ENCODE results near the gene NHEJ1. TPM values are rescaled to one million over a fixed set of nuclear protein-coding genes. Genes with fewer than 3 reads are reported as not detected.

The NHEJ1 gene
- polyA plus RNA-seq, 1 donor (not counting 4 experiments of a cell fraction or from before 2014, with no cell fraction given), result 13.1 TPM

- no peak overlapping the region for H3K27ac ChIP-seq (ENCODE audit: control insufficient read depth, insufficient read depth, low read length)
- H3K9me3 ChIP-seq (ENCODE audit: control insufficient read depth, low read depth, low read length), result no peaks in the 10 kb centered on the region
- no peak overlapping the region for H3K9ac ChIP-seq (ENCODE audit: control insufficient read depth, extremely low read depth, insufficient read depth, low read length)
- H3K79me2 ChIP-seq (ENCODE audit: control insufficient read depth, insufficient read depth, low read length), result no peaks in the 10 kb centered on the region
- no peak for TF ChIP-seq EZH2 (IDR thresholded peaks at IDR 0.05; ENCODE audit: low read length)
- TF ChIP-seq, protein P1, sequence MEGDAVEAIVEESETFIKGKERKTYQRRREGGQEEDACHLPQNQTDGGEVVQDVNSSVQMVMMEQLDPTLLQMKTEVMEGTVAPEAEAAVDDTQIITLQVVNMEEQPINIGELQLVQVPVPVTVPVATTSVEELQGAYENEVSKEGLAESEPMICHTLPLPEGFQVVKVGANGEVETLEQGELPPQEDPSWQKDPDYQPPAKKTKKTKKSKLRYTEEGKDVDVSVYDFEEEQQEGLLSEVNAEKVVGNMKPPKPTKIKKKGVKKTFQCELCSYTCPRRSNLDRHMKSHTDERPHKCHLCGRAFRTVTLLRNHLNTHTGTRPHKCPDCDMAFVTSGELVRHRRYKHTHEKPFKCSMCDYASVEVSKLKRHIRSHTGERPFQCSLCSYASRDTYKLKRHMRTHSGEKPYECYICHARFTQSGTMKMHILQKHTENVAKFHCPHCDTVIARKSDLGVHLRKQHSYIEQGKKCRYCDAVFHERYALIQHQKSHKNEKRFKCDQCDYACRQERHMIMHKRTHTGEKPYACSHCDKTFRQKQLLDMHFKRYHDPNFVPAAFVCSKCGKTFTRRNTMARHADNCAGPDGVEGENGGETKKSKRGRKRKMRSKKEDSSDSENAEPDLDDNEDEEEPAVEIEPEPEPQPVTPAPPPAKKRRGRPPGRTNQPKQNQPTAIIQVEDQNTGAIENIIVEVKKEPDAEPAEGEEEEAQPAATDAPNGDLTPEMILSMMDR (optimal IDR thresholded peaks at IDR 0.05 in 1 of 3, IDR thresholded peaks at IDR 0.05 in 1 of 3, conservative IDR thresholded peaks at IDR 0.05 in 1 of 3; ENCODE audit: extremely low read depth in 1 of 3, insufficient read depth in 2 of 3, low read length in 3 of 3), result no peak
- H2AFZ ChIP-seq (ENCODE audit: control insufficient read depth, low read length), result no peak overlapping the region
- no peak overlapping the region for H3K4me2 ChIP-seq (ENCODE audit: control insufficient read depth, extremely low read depth, insufficient read depth, low read depth, low read length)
- FAIRE-seq (no peak), DNase-seq (ENCODE audit: low read depth, low spot score) (no peak)
- H3K4me3 ChIP-seq (ENCODE audit: control insufficient read depth in 2 of 3, extremely low read depth in 1 of 3, insufficient read depth in 2 of 3, low read depth in 1 of 3, low read length in 3 of 3), result no peak overlapping the region
- no peaks in the 10 kb centered on the region for H4K20me1 ChIP-seq (ENCODE audit: control insufficient read depth, extremely low read depth, insufficient read depth, low read length)
- H3K27me3 ChIP-seq (ENCODE audit: control insufficient read depth, extremely low read depth, insufficient read depth, low read length), result no peaks in the 10 kb centered on the region
- H3K4me1 ChIP-seq (ENCODE audit: control insufficient read depth, extremely low read depth, insufficient read depth, low read length), result no peaks in the 10 kb centered on the region
- H3K9me1 ChIP-seq (ENCODE audit: control insufficient read depth, extremely low read depth, insufficient read depth, low read length), result no peaks in the 10 kb centered on the region
- dilution Hi-C loops (cut with MboI; ENCODE audit: extremely low pct_ligation_motif_present, low sequenced_read_pairs), result no loop called here
- H3K36me3 ChIP-seq (ENCODE audit: control insufficient read depth in 2 of 2, extremely low read depth in 1 of 2, insufficient read depth in 2 of 2, low read length in 2 of 2), result peaks cover 0 to 2% of the 10 kb centered on the region in 2 experiments
These were observed 66.4 kb downstream of the NHEJ1 start for GRCh38 chr2:219094171-219094570.

- Histone ChIP-seq H3K9me1 (ENCODE audit: control insufficient read depth, extremely low read depth, insufficient read depth, low read length) (no peaks in the 10 kb centered on the region), H3K9ac (ENCODE audit: control insufficient read depth, extremely low read depth, insufficient read depth, low read length) (no peak overlapping the region), H2AFZ (ENCODE audit: control insufficient read depth, low read length) (no peak overlapping the region), H3K36me3 (ENCODE audit: control insufficient read depth in 2 of 2, extremely low read depth in 1 of 2, insufficient read depth in 2 of 2, low read length in 2 of 2) (peaks cover 0 to 2% of the 10 kb centered on the region in 2 experiments), H3K4me1 (ENCODE audit: control insufficient read depth, extremely low read depth, insufficient read depth, low read length) (no peaks in the 10 kb centered on the region), H3K4me3 (ENCODE audit: control insufficient read depth in 2 of 3, extremely low read depth in 1 of 3, insufficient read depth in 2 of 3, low read depth in 1 of 3, low read length in 3 of 3) (no peak overlapping the region), H3K27me3 (ENCODE audit: control insufficient read depth, extremely low read depth, insufficient read depth, low read length) (no peaks in the 10 kb centered on the region), H3K79me2 (ENCODE audit: control insufficient read depth, insufficient read depth, low read length) (no peaks in the 10 kb centered on the region), H3K9me3 (ENCODE audit: control insufficient read depth, low read depth, low read length) (no peaks in the 10 kb centered on the region), H3K27ac (ENCODE audit: control insufficient read depth, insufficient read depth, low read length) (no peak overlapping the region), H4K20me1 (ENCODE audit: control insufficient read depth, extremely low read depth, insufficient read depth, low read length) (no peaks in the 10 kb centered on the region), H3K4me2 (ENCODE audit: control insufficient read depth, extremely low read depth, insufficient read depth, low read depth, low read length) (no peak overlapping the region)
- no peak for FAIRE-seq
- DNase-seq (ENCODE audit: low read depth, low spot score), result no peak
- dilution Hi-C loops (cut with MboI; ENCODE audit: extremely low pct_ligation_motif_present, low sequenced_read_pairs), result no loop called here
- TF ChIP-seq, protein P1 (optimal IDR thresholded peaks at IDR 0.05 in 1 of 3, IDR thresholded peaks at IDR 0.05 in 1 of 3, conservative IDR thresholded peaks at IDR 0.05 in 1 of 3; ENCODE audit: extremely low read depth in 1 of 3, insufficient read depth in 2 of 3, low read length in 3 of 3), result no peak
- no peak for TF ChIP-seq EZH2 (IDR thresholded peaks at IDR 0.05; ENCODE audit: low read length)
These were observed 69.9 kb downstream of the NHEJ1 start for GRCh38 chr2:219090436-219091299.
